Head of caudate nucleus (tissue), 42 donors: Measurements from ENCODE around the gene RCBTB1.
"Not testable (repeated sequence)": the region's sequence is repeated elsewhere in the genome, so short reads cannot be mapped to it uniquely, and the experiment has no call there.

Source experiments
- DNase-seq, 42 donors: peaks; one replicate each; pipeline versions ENCODE4 v3.0.0 to v3.0.0-alpha.2; 2020 to 2021; ENCODE audit warnings: mixed read lengths in 7 of 42
- intact Hi-C: fragments of 100-400 bp; cut with DNase I; formaldehyde crosslinking; loops from one replicate; pipeline ENCODE4 v1.15.0; 2022

The RCBTB1 gene

DNA sequence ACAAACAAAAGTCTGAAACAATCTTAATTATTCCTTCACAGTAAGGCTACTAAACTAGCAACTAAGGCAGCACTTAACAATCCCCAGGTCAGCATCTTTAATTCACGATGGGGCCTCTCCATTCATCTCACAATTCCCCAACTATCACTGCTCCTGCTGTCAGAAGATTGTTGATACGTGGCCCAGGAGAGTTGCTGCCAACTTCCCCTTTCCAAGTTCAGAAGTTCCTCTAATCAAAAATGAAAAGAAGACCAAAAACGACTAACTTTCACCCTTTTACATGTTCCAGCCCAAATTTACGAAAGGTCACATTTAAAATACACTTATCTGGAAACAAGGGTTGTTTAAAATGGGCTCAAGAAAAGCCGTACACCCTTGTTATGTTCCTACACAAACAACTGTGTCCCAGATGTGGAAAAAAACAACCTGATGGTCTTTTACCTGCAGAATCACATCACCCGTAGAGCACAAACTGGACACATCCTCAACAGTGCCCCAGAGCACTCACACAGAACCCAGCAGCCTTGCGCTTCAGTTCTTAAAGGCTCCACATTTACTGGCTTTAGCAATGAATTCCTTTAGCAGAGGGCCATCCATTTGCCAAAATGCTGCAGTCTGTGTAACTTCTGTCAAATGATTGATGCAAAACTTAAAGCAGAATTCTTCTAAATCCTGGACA lies 51.6 kb downstream of the RCBTB1 start:
- DNase-seq, result no peak
- intact Hi-C loops, result no loop called here

DNA sequence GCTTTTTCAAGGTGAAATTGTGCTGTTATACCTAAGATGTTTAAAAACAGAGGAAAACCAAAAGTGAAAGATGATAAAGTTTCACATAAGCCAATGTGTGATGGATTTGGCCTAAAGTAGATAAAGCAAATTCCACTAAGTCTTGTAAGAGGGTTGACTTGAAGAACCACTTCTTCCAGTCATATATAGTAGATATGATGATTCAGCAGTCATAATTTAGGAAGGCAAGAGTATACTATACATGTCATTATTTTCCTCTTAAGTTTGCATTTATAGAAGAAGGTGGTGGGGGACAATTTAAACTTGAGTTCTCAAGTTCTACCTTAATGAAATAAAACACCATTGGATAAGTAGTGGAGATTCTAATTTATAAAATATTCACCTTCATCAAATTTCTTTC lies 52.3 kb downstream of the RCBTB1 start:
- intact Hi-C loops, result no loop called here
- no peak for DNase-seq

DNA sequence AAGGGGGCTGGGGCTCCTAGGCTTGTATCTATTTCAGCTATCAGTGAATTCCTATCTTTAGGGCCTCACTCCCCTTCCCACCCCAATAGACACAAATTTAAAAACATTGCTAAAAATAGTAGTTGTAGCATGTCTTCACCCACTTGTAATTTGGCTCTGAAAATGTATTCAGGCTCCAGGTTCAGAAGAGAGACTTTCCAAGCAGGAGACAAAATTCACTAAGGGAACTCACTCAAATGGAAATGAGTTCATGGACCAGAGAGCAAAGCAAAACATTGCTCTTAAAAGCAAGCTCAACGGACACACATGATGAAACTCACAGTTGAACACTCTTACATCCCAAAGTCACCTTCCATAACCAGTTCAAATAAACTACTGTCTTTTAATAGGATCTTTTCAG lies 52.8 kb downstream of the RCBTB1 start:
- no peak for DNase-seq
- intact Hi-C loops, result no loop called here

DNA sequence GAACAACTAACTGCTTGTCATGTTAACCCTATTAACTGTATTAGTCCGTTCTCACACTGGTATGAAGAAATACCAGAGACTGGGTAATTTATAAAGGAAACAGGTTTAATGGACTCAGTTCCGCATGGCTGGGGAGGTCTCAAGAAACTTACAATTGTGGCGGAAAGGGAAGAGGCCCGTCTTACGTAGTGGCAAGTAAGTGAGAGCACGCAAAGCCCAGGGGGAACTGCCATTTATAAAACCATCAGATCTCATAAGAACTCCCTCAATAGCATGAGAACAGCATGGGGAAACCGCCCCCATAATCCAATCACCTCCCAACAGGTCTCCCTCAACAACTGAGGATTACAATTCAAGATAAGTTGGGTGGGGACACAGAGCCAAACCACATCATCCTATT lies 54.9 kb downstream of the RCBTB1 start:
- intact Hi-C loops, result no loop called here
- peak in 11 of 42 donors; percentile 13 to 58 (median 28) for DNase-seq

DNA sequence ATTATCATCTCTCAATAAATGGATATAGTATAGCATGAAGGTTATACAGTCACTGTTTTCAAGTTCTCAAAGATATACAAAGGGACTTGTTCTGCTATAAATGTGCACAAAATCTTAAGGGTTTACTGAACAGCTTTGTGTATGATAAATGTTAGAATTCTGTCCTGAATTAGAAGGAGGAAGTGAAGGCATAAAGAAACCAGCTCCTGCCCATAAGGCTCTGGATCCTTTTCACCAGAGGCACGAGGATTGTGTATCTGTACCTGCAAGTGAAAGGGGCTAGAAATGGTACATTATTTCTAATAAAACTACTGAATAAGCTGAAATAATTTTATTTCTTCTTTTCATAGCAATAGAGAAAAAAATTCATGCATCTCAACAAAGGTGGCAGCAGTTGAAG lies 57.2 kb downstream of the RCBTB1 start:
- intact Hi-C loops, result no loop called here
- no peak for DNase-seq

DNA sequence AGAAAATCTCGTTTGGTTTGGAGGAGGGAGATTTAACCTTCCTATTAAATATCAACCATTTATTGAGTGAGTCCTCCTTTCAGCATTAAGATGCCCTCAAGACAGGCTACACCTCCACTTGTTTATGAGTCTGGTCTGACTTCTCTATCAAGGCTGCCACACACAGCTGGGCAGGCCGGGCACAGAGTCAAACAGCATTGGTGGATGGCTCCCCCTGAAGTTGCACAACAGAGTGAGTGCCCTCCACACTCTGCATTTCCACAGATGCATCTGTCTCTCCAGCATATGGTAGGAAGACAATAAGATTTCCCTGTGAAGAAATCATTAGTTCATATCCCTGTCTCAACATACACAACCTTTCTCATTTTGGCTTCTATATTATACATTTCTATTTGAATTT lies 58.2 kb downstream of the RCBTB1 start:
- intact Hi-C loops, result no loop called here
- DNase-seq, result peak in 40 of 42 donors; percentile 23 to 77 (median 48)

DNA sequence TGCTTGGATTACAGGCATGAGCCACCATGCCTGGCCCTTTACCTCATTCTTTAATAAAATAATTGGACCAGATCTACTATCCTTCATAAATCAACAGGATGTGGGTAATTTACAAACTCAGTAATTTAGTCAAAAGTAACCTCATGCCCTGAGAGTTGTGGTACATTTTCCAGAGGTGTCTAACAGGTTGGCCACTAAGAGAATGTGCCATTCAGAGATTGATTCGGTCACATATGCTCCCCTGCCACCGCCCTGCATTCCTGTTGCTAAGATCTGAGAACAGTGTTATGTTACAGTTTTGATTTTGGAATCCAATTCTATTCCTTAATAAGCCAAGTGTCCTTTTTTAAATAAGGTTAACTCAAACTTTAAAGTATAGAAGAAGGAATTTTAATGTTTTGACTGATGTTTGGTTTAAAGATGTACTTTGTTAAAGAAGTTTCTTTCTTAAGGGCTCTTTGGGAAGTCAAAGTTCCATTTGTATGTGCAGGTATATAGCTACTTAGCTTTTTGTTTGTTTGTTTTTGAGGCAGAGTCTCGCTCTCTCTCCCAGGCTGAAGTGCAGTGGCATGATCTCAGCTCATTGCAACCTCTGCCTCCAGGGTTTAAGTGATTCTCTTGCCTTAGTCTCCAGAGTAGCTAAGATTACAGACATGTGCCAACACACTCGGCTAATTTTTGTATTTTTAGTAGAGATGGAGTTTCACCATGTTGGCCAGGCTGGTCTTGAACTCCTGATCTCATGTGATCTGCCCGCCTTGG lies 60.4 kb downstream of the RCBTB1 start:
- no peak for DNase-seq
- intact Hi-C loops, result no loop called here

DNA sequence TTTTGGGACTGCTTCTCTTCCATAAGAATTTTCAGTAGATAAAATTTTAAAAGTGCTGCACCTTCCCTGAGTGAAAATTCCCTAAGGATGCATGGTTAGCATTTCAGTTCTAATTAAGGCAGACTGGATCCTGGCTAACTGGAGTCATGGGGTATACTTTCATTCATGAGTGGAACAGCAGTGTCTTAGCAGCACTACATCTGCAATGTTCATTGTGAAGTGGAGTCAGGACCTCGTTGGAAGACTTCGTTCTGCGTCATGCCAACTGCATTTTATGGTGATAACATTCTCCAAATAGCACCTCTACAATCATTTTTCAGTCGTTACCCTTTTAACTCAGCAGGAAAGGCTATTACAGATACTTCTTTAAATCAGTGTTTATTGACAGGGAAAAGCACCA lies 64.1 kb downstream of the RCBTB1 start:
- no peak for DNase-seq
- intact Hi-C loops, result no loop called here

DNA sequence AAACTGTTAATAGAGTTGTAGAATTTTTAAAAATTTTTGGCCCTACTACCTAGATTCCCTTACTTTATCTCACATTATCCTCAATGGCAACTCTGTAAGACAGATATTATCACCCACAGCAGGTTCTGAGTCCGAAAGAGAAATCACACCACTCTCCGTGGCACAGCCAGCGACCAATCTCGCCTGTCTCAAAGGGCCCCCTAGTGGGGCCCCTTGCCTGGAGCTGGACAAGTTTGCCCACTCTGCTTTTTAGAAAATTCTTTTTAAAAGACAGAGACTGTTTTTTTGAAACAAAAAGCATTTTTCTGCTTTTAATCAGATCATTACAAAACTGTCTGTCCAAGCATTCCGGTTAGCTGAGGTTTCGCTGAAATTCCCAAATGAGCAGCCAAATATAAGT lies 67.9 kb downstream of the RCBTB1 start:
- intact Hi-C loops, result loop anchor here (10.0 kb wide), 1 partner anchor 213 kb away; no protein-coding TSS in a partner anchor

DNA sequence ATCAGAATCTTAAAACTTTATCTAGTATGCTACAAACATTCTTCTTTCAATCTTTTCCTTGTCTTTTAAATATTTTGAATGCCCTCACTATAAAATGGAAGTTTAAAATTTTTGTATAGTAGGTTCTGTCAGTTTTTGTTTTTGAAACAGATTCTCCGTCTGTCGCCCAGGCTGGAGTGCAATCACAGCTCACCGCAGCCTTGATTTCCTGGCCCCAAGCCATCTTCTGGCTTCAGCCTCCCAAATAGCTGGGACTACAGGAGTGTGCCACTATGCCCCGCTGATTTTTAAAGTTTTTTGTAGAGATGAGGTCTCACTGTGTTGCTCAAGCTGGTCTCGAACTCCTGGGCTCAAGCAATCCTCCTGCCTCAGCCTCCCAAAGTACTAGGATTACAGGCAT lies 68.9 kb downstream of the RCBTB1 start:
- intact Hi-C loops, result loop anchor here (10.0 kb wide), 1 partner anchor 212 kb away; no protein-coding TSS in a partner anchor
- DNase-seq, result peak in 2 of 42 donors; percentile 45 to 56

More for the DNA sequence above, 67.9 kb downstream of the RCBTB1 start:
- peak in 39 of 42 donors; percentile 16 to 81 (median 49) for DNase-seq

DNA sequence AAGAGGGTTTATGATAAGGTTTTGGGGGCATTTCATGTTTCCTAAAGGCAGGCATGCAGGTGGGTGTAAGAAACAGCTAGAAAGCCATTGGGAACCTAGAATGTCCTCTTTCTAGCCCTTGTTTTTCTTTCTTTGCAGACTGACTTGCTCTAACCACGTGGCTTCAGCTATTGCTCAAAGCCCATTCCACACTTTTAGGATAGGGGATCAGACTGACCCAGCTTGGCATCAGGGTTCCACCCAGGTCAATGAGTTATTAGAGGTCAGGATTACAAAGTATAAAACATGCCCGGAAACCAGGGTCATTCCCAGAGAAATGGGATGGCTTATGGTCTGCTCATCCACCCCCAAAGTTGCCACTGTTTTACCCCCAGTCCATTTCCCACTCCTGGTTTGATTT lies 72.8 kb downstream of the RCBTB1 start:
- DNase-seq, result no peak
- intact Hi-C loops, result loop anchor here (10.0 kb wide), 1 partner anchor 208 kb away; no protein-coding TSS in a partner anchor

DNA sequence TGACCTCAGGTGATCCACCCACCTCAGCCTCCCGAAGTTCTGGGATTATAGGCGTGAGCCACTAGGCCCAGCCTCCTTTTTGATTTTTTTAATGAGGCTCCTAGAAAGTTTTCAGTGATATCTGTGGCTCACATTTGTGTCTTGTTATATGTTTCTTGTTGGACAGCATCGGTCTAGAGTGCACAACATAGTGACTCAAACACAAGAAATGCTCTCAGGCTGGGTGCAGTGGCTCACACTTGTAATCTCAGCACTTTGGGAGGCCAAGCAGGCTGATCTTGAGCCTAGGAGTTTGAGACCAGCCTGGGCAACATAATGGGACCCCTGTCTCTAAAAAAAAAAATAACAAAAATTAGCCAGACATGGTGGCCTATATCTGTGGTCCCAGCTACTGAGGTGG lies 81.4 kb downstream of the RCBTB1 start:
- intact Hi-C loops, result no loop called here
- DNase-seq, result no peak

DNA sequence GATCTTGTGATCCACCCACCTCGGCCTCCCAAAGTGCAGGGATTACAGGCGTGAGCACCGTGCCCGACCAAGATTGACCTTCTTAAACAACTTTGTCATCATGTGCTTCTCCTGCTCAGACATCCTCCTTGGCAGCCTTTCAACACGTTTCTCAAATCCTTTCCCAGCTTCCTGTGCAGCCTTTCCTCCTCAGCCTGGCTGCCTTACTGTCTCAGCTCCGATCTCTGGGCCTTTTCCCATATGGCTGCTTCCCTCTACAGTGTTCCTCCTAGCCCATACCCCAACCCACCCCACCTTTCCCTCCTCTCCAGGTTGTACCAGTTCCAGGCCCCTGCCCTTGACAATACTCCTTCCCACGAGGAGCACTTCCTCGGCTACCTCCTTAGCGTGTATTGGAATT lies 82.4 kb downstream of the RCBTB1 start:
- intact Hi-C loops, result no loop called here
- DNase-seq, result no peak

DNA sequence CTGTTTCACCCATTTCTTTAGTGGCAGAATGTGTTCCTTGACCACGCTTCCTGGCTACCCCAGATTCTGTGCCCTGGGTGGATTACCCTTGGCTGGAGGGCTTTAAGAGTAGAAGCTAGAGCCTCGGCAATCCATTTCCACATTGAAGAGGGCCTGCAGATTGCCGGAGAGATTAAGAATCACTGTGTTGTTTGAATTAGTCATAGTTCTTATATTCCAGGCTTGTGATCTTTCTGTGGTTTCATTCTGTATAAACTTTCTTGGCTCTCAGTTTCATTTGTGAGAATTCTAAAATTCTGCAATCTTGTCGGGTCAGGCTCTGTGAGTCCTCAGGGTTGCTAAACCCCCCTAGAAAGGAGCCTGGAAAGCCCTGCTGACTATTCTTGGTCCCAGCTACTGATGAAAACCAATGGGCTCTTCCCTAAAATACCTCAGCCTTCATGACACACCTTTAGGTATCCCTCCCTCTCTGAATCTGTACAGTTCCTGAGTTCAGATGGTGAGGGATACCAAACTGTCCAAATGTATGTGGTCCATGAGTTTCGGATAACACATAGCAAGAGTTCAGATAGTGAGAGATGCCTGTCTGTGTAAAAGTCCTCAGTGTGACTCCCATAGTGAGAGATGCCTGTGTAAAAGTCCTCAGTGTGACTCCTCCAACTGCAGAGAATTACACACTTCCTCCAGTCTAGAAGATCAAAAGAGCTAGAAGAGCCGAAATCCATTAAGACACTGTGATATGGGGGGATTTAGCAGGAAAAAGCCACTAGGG lies 85.3 kb downstream of the RCBTB1 start:
- no peak for DNase-seq
- intact Hi-C loops, result loop anchor here (10.0 kb wide), 1 partner anchor 105 kb away; no protein-coding TSS in a partner anchor

DNA sequence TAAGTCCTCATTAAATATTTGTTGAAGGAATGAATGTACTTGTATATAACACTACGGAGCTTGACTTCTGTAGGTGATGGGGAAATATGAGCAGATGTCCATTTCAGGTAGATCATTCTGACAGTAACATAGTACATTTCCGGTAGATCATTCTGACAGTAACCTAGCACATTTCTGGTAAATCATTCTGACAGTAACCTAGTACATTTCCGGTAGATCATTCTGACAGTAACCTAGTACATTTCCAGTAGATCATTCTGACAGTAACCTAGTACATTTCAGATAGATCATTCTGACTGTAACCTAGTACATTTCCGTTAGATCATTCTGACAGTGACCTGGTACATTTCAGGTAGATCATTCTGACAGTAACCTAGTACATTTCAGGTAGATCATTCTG lies 87.2 kb downstream of the RCBTB1 start:
- no peak for DNase-seq
- intact Hi-C loops, result loop anchor here (10.0 kb wide), 1 partner anchor 107 kb away; no protein-coding TSS in a partner anchor

DNA sequence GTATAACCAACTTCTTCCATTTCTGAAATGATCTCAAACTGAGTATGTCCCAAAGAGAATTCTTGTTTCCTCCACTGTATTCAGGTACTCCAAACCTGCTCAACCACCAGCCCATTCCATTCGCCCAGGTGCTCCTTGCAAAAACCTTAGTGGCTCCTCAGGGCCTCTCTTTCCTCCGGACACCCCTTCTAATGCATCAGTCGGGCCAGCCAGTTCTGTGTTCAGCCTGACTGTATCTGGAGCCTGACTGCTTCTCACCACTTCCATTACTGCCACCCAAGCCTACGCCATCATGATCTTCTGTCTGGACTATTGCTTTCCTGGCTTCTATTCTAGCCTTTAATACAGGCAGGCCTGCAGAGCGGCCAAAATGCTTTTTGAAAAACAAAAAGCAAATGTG lies 88.1 kb downstream of the RCBTB1 start:
- intact Hi-C loops, result loop anchor here (10.0 kb wide), 1 partner anchor 108 kb away; no protein-coding TSS in a partner anchor
- DNase-seq, result no peak

DNA sequence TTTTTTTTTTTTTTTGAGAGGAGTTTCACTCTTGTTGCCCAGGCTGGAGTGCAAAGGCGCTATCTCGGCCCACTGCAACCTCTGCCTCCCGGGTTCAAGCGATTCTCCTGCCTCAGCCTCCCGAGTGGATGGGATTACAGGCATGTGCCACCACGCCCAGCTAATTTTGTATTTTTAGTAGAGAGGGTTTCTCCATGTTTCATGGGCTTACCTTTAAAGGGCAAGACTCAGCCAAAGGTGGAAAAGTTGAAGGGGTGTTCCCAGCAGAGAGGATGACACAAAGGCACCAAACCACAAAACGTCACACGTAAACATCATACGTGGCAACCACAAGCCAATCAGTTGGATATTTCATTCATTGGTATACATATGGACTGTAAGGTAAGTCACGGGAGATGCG lies 88.5 kb downstream of the RCBTB1 start:
- intact Hi-C loops, result loop anchor here (10.0 kb wide), 1 partner anchor 108 kb away; no protein-coding TSS in a partner anchor
- DNase-seq, result not testable (repeated sequence)

DNA sequence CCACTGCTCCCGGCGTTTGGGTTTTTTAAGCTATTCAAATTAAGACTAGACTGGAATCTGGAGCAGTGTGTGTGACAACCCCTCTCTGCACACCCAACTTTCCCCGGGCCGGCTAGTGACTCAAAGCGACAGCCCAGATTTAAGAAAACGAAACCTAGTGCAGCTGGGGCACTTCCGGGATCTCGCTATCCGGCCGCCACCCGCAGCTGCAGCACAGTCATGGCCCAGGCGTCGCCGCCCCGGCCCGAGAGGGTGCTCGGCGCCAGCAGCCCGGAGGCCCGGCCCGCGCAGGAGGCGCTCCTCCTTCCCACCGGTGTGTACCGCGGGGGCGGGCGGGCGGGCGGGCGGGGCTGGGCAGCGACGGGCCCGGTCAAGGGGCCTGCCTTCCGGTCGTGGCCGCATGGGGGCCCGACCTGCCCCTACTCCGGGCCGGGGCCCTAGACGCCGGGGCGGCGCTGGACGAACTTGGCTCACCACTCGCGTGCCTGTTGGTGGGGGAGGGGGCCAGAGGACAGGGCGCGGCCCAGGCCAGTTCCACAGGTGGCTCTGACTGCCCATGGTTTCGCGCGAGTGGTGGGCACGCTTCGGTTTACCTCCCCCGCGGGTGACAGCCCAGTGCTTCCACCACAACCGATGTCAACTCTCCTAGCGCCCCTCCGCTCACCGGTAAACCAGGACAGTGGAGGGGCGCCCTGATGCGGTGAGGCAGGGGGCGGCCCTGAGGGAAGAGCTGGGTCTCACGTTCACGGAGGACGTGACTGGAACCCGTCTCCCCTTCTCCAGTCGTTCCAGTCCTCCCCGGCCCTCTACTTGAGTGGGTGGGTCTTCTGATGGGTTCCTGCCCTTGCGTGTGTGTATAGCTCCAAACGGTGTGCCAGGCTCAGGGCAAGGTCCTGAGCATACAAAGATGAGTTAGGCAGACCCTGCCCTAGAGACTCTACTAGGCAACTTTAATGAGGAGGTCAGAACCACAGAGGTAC lies 89.3 kb downstream of the RCBTB1 start, which contains the start of gene PHF11:
PHF11 (plus strand) TSS at position 171 of the 980 bp plus-strand sequence; CDS start at position 220, 49 bp downstream.
- peak; percentile 43 to 86 (median 70) for DNase-seq
- intact Hi-C loops, result loop anchor here (10.0 kb wide), 1 partner anchor 109 kb away; no protein-coding TSS in a partner anchor
